ENCODE data around the gene RGS13.
A peak's percentile ranks its signal among the peaks of the same experiment; 100 is the strongest.

Gene RGS13

GRCh38 chr1:192702212-192702902 lies 66.4 kb downstream of the RGS13 start:
- no peak for TF ChIP-seq TARDBP (IDR thresholded peaks at IDR 0.05)
- TF ChIP-seq LEF1 (IDR thresholded peaks at IDR 0.05; ENCODE audit: borderline replicate concordance): no peak
- TF ChIP-seq PKNOX1 (IDR thresholded peaks at IDR 0.05): peak; percentile 60
- TF ChIP-seq ARNT (IDR thresholded peaks at IDR 0.05): no peak
- TF ChIP-seq ZNF384 (IDR thresholded peaks at IDR 0.05): no peak
- TF ChIP-seq CTBP1 (IDR thresholded peaks at IDR 0.05; ENCODE audit: borderline replicate concordance): 0 out of 2 replicates have a peak, but pooled peaks have one; percentile 35
- no peak for DNase-seq (ENCODE audit: extremely low spot score)
- ChIA-PET CTCF (no interaction called here), POLR2A (no interaction called here)

GRCh38 chr1:192703283-192704206 lies 67.6 kb downstream of the RGS13 start:
- no peak for DNase-seq (ENCODE audit: extremely low spot score)
- TF ChIP-seq FOXA1 (IDR thresholded peaks at IDR 0.05) (no peak), CTBP1 (IDR thresholded peaks at IDR 0.05; ENCODE audit: borderline replicate concordance) (no peak), PKNOX1 (IDR thresholded peaks at IDR 0.05) (peak; percentile 51)
- ChIA-PET POLR2A (no interaction called here), CTCF (no interaction called here)

GRCh38 chr1:192705510-192705909 lies 69.6 kb downstream of the RGS13 start:
- ChIA-PET POLR2A (no interaction called here), CTCF (no interaction called here)

GRCh38 chr1:192706936-192707335 lies 71.0 kb downstream of the RGS13 start:
- no peak for DNase-seq (ENCODE audit: extremely low spot score)
- TF ChIP-seq ZNF384 (IDR thresholded peaks at IDR 0.05): no peak
- TF ChIP-seq BHLHE40 (IDR thresholded peaks at IDR 0.05; ENCODE audit: borderline replicate concordance): no peak
- no peak for TF ChIP-seq FOXK2 (IDR thresholded peaks at IDR 0.05)
- TF ChIP-seq ELF4 (IDR thresholded peaks at IDR 0.05): no peak
- no peak for TF ChIP-seq SUZ12 (IDR thresholded peaks at IDR 0.05)
- TF ChIP-seq CTBP1 (IDR thresholded peaks at IDR 0.05; ENCODE audit: borderline replicate concordance): no peak
- no peak for TF ChIP-seq FOXA1 (IDR thresholded peaks at IDR 0.05)
- no peak for TF ChIP-seq NFRKB (IDR thresholded peaks at IDR 0.05)
- TF ChIP-seq L3MBTL2 (conservative IDR thresholded peaks at IDR 0.05): no peak
- no peak for TF ChIP-seq ARNT (IDR thresholded peaks at IDR 0.05)
- POLR2A ChIA-PET: no interaction called here
- CTCF ChIA-PET: no interaction called here

More at GRCh38 chr1:192705510-192705909, 69.6 kb downstream of the RGS13 start:
- TF ChIP-seq TARDBP (IDR thresholded peaks at IDR 0.05): no peak
- no peak for DNase-seq (ENCODE audit: extremely low spot score)

- DNase-seq (ENCODE audit: extremely low spot score): no peak
- POLR2A ChIA-PET: no interaction called here
- TF ChIP-seq ELF4 (IDR thresholded peaks at IDR 0.05): no peak
- TF ChIP-seq L3MBTL2 (conservative IDR thresholded peaks at IDR 0.05): no peak
- TF ChIP-seq SP1 (IDR thresholded peaks at IDR 0.05): no peak
- TF ChIP-seq TARDBP (IDR thresholded peaks at IDR 0.05): no peak
- TF ChIP-seq FOXM1 (IDR thresholded peaks at IDR 0.05; ENCODE audit: borderline replicate concordance): no peak
- TF ChIP-seq CTBP1 (IDR thresholded peaks at IDR 0.05; ENCODE audit: borderline replicate concordance): no peak
- no peak for TF ChIP-seq LEF1 (IDR thresholded peaks at IDR 0.05; ENCODE audit: borderline replicate concordance)
- TF ChIP-seq FOXA1 (IDR thresholded peaks at IDR 0.05): no peak
- no peak for TF ChIP-seq ZNF384 (IDR thresholded peaks at IDR 0.05)
- no peak for TF ChIP-seq SUZ12 (IDR thresholded peaks at IDR 0.05)
- TF ChIP-seq ARNT (IDR thresholded peaks at IDR 0.05): no peak
- no peak for TF ChIP-seq PKNOX1 (IDR thresholded peaks at IDR 0.05)
- no peak for TF ChIP-seq HDGF (IDR thresholded peaks at IDR 0.05; ENCODE audit: borderline replicate concordance)
- TF ChIP-seq FOXK2 (IDR thresholded peaks at IDR 0.05): no peak
- no peak for TF ChIP-seq NFRKB (IDR thresholded peaks at IDR 0.05)
- TF ChIP-seq BHLHE40 (IDR thresholded peaks at IDR 0.05; ENCODE audit: borderline replicate concordance): no peak
- CTCF ChIA-PET: no interaction called here
Observed at GRCh38 chr1:192707978-192708547, 72.1 kb downstream of the RGS13 start.

GRCh38 chr1:192709544-192709943 lies 73.6 kb downstream of the RGS13 start:
- POLR2A ChIA-PET: no interaction called here
- no peak for TF ChIP-seq L3MBTL2 (conservative IDR thresholded peaks at IDR 0.05)
- no peak for TF ChIP-seq FOXK2 (IDR thresholded peaks at IDR 0.05)
- no peak for TF ChIP-seq HDGF (IDR thresholded peaks at IDR 0.05; ENCODE audit: borderline replicate concordance)
- TF ChIP-seq FOXA1 (IDR thresholded peaks at IDR 0.05): no peak
- no peak for TF ChIP-seq ZNF384 (IDR thresholded peaks at IDR 0.05)
- no peak for TF ChIP-seq PKNOX1 (IDR thresholded peaks at IDR 0.05)
- no peak for TF ChIP-seq TARDBP (IDR thresholded peaks at IDR 0.05)
- TF ChIP-seq BHLHE40 (IDR thresholded peaks at IDR 0.05; ENCODE audit: borderline replicate concordance): no peak
- no peak for TF ChIP-seq LEF1 (IDR thresholded peaks at IDR 0.05; ENCODE audit: borderline replicate concordance)
- TF ChIP-seq ARNT (IDR thresholded peaks at IDR 0.05): no peak
- TF ChIP-seq CTBP1 (IDR thresholded peaks at IDR 0.05; ENCODE audit: borderline replicate concordance): no peak
- no peak for TF ChIP-seq ELF4 (IDR thresholded peaks at IDR 0.05)
- no peak for TF ChIP-seq SP1 (IDR thresholded peaks at IDR 0.05)
- no peak for TF ChIP-seq NFRKB (IDR thresholded peaks at IDR 0.05)
- TF ChIP-seq SUZ12 (IDR thresholded peaks at IDR 0.05): no peak
- no peak for TF ChIP-seq FOXM1 (IDR thresholded peaks at IDR 0.05; ENCODE audit: borderline replicate concordance)
- DNase-seq (ENCODE audit: extremely low spot score): no peak
- CTCF ChIA-PET: no interaction called here

Measured in HEK293T (cell line).